Gastroesophageal sphincter (tissue), 4 donors: Measurements from ENCODE around the gene SPSB1. TPM values are rescaled to one million over a fixed set of nuclear protein-coding genes. Genes with fewer than 3 reads are reported as not detected.
A peak's percentile ranks its signal among the peaks of the same experiment; 100 is the strongest.

Experiments
- ATAC-seq: fragments of 150-250 bp; one replicate; pipeline ENCODE4 v1.9.1; 2016; ENCODE audit warnings: mild to moderate bottlenecking, moderate library complexity
- H3K27ac ChIP-seq, 4 donors: fragments of 200-600 bp; sonication (generic) in 3 of 4; 1 replicate in 3 of 4; 2 replicates in 1 of 4; pipeline ENCODE4 v1.5.1; 2016 to 2019
- H3K27me3 ChIP-seq: fragments of 200-600 bp; sonication (generic); one replicate; pipeline ENCODE4 v1.5.1; 2019
- H3K36me3 ChIP-seq, 2 donors: fragments of 200-600 bp; sonication (generic); one replicate each; pipeline ENCODE4 v1.5.1; 2019; ENCODE audit warnings: control low read depth in 1 of 2
- H3K4me1 ChIP-seq, 3 donors: fragments of 200-600 bp; sonication (generic); 1 replicate in 2 of 3; 2 replicates in 1 of 3; pipeline ENCODE4 v1.5.1; 2016 to 2019; ENCODE audit warnings: control low read depth in 2 of 3
- H3K4me3 ChIP-seq, 2 donors: fragments of 200-600 bp; sonication (generic); one replicate each; pipeline ENCODE4 v1.5.1; 2019; ENCODE audit warnings: mild to moderate bottlenecking in 1 of 2, moderate library complexity in 1 of 2
- H3K9me3 ChIP-seq, 3 donors: fragments of 200-600 bp; sonication (generic); one replicate each; pipeline ENCODE4 v1.5.1; 2017 to 2019; ENCODE audit warnings: control low read depth in 2 of 3
- EP300 ChIP-seq: sonication (generic); formaldehyde crosslinking; IDR thresholded peaks from one replicate; pipeline ENCODE4 v1.6.1; 2017; ENCODE audit warnings: antibody characterized with exemption, mild to moderate bottlenecking
- POLR2A ChIP-seq, 2 donors: fragments of 450-650 bp; IDR thresholded peaks; one replicate each; pipeline ENCODE4 v1.6.1; 2017; ENCODE audit warnings: antibody characterized with exemption in 2 of 2, mild to moderate bottlenecking in 2 of 2, moderate library complexity in 1 of 2
- POLR2AphosphoS5 ChIP-seq: sonication (generic); formaldehyde crosslinking; IDR thresholded peaks from one replicate; pipeline ENCODE4 v1.6.1; 2017; ENCODE audit warnings: antibody characterized with exemption
- WGBS, 2 donors: methylation state at CpG; one replicate each; pipeline ENCODE4 v1.1.5; 2018; ENCODE audit warnings: low coverage in 1 of 2; 5-methylcytosine and 5-hydroxymethylcytosine counted together
- total RNA-seq, 4 donors: library from RNA; depleted of rRNA; stranded (reverse); fragments of >200 nt; gene quantifications; one replicate each; pipeline ENCODE4 v1.1.0, GENCODE V29; 2016
- TF ChIP-seq, protein P1 (sequence below), 4 experiments: fragments of 200-600 bp in 2 of 4; fragments of 450-650 bp in 2 of 4; sonication (generic) in 1 of 4; IDR thresholded peaks; one replicate each; pipeline ENCODE4 v1.5.1; 2017 to 2019; ENCODE audit warnings: antibody characterized with exemption in 4 of 4, mild to moderate bottlenecking in 2 of 4, moderate library complexity in 2 of 4

The SPSB1 gene
- total RNA-seq, 4 donors from 2014 or later, result 56.3 to 111 (median 99.5) TPM

DNA sequence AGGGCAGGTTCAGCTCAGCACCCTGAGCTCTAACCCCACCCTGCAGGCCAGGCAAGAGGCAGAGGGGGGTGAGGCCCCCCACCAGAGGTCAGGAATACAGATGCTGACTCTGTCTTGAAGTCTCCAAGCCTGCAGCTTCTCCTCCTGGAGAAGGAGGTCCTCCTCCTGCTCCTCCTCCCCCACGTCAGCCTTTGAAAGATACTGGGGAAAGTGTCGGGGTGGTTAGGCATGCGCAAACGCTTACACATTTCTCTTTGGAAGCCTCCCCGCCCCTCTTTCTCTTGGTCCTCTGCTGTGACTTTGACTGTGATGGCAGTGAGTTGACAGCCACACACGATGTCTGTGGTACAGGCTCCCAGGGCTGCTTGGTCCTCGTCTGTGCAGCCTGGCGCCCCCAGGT lies 65.3 kb downstream of the SPSB1 start:
- no peaks in the 10 kb centered on the region for H3K9me3 ChIP-seq
- no peak overlapping the region for H3K4me3 ChIP-seq
- H3K27ac ChIP-seq, result peak overlapping the region in 1 of 4 donors; percentile 17
- peaks cover 0 to 40% of the 10 kb centered on the region in 2 donors for H3K36me3 ChIP-seq
- no peak for ATAC-seq
- 79% methylated on average over 5 of the region's 8 CpGs; no CpG with 5 or more reads in 1 of the 2 donors for WGBS, 2 donors
- peaks cover 0 to 78% (median 26%) of the 10 kb centered on the region in 3 donors for H3K4me1 ChIP-seq
- no peaks in the 10 kb centered on the region for H3K27me3 ChIP-seq
- TF ChIP-seq EP300 (no peak), POLR2AphosphoS5 (no peak), POLR2A (IDR thresholded peaks at IDR 0.05) (no peak)
- TF ChIP-seq, protein P1, sequence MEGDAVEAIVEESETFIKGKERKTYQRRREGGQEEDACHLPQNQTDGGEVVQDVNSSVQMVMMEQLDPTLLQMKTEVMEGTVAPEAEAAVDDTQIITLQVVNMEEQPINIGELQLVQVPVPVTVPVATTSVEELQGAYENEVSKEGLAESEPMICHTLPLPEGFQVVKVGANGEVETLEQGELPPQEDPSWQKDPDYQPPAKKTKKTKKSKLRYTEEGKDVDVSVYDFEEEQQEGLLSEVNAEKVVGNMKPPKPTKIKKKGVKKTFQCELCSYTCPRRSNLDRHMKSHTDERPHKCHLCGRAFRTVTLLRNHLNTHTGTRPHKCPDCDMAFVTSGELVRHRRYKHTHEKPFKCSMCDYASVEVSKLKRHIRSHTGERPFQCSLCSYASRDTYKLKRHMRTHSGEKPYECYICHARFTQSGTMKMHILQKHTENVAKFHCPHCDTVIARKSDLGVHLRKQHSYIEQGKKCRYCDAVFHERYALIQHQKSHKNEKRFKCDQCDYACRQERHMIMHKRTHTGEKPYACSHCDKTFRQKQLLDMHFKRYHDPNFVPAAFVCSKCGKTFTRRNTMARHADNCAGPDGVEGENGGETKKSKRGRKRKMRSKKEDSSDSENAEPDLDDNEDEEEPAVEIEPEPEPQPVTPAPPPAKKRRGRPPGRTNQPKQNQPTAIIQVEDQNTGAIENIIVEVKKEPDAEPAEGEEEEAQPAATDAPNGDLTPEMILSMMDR (IDR thresholded peaks at IDR 0.05), result no peak

DNA sequence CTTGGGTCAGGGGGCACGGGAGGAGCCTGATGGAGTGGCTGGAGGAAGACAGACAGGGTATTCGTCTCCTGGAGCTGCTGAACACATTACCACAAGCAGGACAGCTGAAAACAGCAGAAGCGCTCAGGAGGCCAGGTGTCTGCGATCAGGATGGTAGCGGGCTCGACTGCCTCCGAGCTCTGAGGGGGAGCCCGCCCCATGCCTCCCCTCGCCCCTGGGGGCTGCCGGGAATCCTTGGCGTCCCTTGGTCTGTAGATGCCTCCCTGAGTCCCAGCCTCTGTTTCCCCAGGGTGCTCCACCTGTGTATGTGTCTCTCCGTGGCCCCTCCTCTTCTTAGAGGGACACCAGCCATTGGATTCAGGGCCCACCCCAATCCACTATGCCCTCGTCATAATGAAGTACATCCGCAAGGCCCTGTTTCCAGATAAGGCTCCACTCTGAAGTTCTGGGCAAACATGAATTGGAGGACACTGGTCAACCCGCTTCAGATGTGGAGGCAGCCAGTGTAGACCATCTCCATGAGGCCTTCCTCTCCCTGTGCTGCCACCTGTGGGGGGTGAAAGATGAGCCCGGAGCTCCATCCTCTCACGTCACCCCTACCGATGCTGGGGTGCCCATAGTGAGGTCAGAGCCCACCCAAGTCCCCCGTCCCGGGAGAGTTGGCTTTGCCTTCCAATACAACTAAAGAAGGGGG lies 67.8 kb downstream of the SPSB1 start:
- Histone ChIP-seq H3K4me1 (peaks cover 0 to 74% (median 24%) of the 10 kb centered on the region in 3 donors), H3K27ac (peak overlapping the region in 2 of 4 donors; percentile 5 to 97)
- no peak for ATAC-seq

DNA sequence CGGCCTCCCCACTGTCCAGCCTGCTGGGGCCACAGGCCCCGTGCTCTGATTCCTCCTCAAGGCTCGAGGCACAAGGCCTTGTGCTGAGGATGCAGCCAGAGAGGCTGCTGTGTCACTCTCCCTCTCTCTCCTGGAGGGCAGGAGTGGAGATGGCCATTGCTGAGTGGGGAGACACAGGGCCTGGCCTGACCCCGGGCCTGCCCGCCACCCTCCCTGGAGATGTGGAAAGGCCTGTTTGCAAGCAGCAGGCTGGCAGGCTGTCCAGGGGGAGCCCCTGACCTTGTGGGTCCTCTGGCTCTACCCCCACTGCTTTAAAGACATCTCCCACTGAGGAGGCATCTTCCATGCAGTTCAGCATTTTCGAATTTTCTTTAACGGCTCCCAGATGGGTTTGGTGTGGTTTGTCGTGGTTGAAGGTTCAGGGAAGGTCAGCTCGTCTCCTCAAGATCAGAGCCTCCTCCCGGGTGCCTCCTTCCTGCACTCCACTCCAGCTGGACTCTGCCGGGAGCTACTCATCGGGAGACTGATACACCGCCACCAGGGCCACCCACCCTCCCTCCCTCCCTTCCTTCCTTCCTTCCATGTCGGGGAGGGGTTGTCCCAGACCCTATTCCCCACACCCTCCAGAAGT lies 69.1 kb downstream of the SPSB1 start:
- Histone ChIP-seq H3K36me3 (peaks cover 0 to 26% of the 10 kb centered on the region in 2 donors), H3K9me3 (no peaks in the 10 kb centered on the region), H3K27me3 (no peaks in the 10 kb centered on the region), H3K4me1 (peaks cover 0 to 80% (median 24%) of the 10 kb centered on the region in 3 donors), H3K4me3 (no peak overlapping the region), H3K27ac (peak overlapping the region in 3 of 4 donors; percentile 78 to 97 (median 90))
- 9 to 35% methylated on average over 4 to 9 of the region's 14 CpGs for WGBS, 2 donors
- TF ChIP-seq POLR2AphosphoS5 (no peak), EP300 (no peak), POLR2A (IDR thresholded peaks at IDR 0.05) (no peak)
- TF ChIP-seq, protein P1 (IDR thresholded peaks at IDR 0.05), result no peak
- ATAC-seq, result no peak

More for the DNA sequence above, 67.8 kb downstream of the SPSB1 start:
- H3K36me3 ChIP-seq, result peaks cover 0 to 37% of the 10 kb centered on the region in 2 donors
- no peaks in the 10 kb centered on the region for H3K27me3 ChIP-seq
- TF ChIP-seq POLR2AphosphoS5, result no peak
- TF ChIP-seq, protein P1 (IDR thresholded peaks at IDR 0.05), result no peak
- TF ChIP-seq EP300, result no peak
- no peak for TF ChIP-seq POLR2A (IDR thresholded peaks at IDR 0.05)
- no peak overlapping the region for H3K4me3 ChIP-seq
- no peaks in the 10 kb centered on the region for H3K9me3 ChIP-seq
- WGBS, 2 donors, result 67 to 69% methylated on average over 2 to 10 of the region's 20 CpGs

DNA sequence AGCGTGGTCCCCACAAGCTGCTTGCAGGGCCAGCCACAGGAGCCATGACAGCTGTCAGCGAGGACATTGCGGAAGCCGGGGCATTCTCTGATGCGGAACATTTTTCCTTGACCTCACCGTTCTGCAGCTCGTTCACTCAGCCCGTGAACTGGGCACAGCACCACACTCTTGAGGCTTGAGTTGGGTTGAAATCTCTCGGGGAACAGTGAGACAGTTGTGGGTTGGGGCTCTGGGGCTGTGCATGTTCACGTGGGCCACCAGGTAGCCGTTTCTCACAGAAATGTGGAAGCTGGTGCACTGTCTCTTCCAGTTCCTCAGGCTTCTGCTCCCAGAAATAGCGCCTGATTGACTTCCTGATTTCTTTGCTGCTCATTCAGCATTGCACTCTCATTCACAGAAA lies 69.8 kb downstream of the SPSB1 start:
- no peak for ATAC-seq
- peak overlapping the region in 3 of 4 donors; percentile 78 to 97 (median 90) for H3K27ac ChIP-seq

More for the DNA sequence above, 69.8 kb downstream of the SPSB1 start:
- Histone ChIP-seq H3K36me3 (peaks cover 0 to 26% of the 10 kb centered on the region in 2 donors), H3K27me3 (no peaks in the 10 kb centered on the region), H3K4me3 (no peak overlapping the region), H3K9me3 (no peaks in the 10 kb centered on the region), H3K4me1 (peaks cover 0 to 83% (median 24%) of the 10 kb centered on the region in 3 donors)
- TF ChIP-seq, protein P1 (IDR thresholded peaks at IDR 0.05), result no peak
- TF ChIP-seq POLR2A (IDR thresholded peaks at IDR 0.05) (no peak), POLR2AphosphoS5 (no peak), EP300 (no peak)
- 84 to 85% methylated on average over 4 to 8 of the region's 12 CpGs for WGBS, 2 donors
